GM19324 (cell line): Measurements from ENCODE around the gene MIA2.

ENCODE experiments used
- ATAC-seq: cut with Tn5 transposase; IDR thresholded peaks from one replicate; pipeline ENCODE4 v1.9.1; 2021; ENCODE audit warnings: mild to moderate bottlenecking, moderate library complexity; ENCODE audit not compliant: unreplicated experiment, low FRiP score

Gene MIA2

DNA sequence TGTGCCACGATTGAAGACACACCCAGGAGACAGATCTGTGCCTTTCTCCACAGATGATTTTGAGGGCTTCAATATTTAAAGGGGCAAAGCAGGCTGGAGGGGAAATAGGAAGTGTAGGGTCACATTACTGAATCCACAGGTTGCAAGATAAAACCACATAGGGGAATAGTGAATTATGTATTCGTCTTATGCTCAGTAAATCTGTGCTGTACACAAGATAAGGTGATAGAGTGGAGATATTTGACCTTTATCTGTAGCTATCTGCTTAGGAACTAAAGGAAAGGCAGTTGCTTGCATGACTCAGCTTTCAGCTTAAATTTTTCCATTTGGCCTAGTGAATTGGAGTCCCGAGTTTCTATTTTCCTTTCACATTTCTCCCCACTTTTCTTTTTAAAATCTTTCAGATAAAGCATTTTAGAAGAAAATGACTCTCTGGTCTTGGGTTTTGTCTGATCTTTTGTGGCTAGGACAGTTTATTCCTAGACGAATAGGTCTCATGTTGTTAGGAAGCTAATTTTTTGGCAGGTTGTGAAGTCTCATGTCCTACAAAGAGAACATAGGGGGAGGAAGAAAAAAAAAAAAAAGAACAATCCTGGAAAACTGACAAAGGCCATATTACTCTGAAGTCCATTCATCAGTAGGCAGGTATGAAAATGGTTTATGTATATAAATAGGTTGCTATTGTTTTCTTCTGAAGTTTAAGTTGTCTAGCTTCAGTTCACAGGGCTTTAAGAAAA lies 143.1 kb downstream of the MIA2 start:
- no peak for ATAC-seq

DNA sequence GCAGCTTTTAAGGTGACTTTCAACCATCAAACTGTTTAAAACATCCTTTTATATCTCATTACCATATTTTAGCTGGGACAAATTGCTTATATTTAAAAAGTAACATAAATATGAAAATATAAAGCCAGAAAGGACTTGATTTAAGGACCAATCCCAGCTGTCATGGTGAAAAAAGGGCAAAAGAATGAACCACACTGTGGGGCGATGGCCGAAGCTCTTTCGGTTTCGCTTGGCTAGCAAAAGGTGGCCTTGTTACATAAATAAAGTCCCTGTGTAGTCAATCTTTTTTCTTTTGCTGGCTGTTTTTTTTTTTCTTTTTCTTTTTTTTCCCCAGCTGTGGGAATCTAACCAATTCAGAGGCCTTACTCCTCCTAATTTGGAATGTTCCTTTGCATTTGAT lies 147.7 kb downstream of the MIA2 start:
- no peak for ATAC-seq

DNA sequence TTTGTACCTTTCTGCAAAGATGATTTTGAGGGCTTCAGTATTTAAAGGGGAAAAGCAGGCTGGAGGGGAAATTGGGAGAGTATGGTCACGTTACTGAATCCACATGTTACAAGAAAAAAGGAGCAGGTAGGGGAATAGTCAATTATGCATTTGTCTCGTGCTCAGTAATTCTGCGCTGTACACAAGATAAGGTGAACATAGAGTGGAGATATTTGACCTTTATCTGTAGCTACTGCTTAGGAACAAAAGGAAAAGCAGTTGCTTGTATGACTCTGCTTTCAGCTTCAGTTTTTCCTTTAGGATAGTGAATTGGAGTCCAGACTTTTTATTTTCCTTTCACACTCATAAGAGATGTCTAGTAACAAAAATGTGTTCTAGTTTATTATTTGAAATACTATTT lies 148.7 kb downstream of the MIA2 start:
- no peak for ATAC-seq

DNA sequence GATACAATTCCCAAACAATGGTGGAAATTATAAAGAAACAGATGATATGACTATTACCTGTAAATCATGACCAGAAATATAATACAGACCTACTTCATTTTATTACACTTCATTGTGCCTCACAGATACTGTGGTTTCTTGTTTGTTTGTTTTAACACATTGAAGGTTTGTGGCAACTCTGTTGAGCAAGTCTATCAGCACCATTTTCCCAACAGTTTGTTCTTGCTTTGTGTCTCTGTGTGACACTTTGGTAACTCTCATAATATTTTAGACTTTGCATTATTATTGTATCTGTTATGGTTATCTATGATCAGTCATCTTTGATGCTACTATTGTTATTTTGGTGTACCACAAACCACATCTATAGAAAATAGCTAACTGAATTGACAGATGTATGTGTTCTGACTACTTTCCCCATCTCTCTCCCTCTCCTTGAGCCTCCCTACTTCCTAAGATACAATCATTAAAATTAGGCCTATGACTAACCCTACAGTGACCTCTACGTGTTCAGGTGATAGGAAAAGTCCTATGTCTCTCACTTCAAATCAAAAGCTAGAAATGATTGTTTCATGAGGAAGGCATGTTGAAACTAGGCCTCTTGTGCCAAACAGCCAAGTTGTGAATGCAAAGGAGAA lies 149.4 kb downstream of the MIA2 start:
- ATAC-seq = no peak

DNA sequence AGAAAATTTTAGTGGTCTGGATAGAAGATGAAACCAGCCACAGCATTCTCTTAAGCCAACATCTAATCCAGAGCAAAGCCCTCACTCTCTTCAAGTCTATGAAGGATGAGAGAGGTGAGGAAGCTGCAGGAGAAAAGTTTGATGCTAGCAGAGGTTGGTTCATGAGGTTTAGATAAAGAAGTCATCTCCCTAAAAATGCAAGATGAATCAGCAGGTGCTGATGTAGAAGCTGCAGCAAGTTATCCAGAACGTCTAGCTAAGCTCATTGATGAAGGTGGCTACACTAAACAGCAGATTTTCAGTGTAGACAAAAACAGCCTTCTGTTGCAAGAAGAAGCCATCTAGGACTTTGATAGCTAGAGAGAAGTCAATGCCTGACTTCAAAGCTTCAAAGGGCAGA lies 150.0 kb downstream of the MIA2 start:
- ATAC-seq = no peak

DNA sequence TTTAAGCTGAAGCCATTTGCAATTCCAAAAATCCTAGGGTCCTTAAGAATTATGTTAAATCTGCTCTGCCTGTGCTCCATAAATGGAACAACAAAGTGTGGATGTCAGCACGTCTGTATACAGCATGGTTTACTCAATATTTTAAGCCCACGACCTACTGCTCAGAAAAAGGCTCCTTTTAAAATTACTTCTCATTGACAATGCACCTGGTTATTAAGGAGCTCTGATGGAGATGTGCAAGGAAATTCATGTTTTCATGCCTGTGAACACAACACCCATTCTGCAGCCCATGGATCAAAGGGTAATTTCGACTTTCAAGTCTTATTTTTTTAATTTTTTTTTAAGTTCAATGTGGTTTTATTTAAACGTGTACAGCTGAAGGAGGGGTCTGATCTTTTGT lies 150.5 kb downstream of the MIA2 start:
- ATAC-seq = no peak

DNA sequence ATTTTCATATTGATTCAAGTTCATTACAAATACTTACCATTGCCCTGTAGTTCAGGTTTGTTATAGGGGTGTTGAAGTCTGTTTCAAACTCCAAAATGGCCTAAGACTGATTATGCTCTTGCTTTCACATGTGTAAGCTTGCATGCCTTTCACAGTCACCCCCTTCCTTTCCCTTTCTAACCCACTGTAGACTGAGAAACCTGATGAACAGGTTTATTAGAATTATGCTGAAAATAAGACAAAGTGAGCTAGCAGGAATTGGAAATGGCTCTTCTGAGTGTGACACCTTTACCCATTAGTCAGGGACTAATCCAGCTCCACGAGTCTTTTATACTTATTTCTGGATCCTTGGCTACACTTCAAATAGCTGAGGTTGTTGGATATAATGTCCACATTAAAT lies 159.6 kb downstream of the MIA2 start:
- no peak for ATAC-seq

DNA sequence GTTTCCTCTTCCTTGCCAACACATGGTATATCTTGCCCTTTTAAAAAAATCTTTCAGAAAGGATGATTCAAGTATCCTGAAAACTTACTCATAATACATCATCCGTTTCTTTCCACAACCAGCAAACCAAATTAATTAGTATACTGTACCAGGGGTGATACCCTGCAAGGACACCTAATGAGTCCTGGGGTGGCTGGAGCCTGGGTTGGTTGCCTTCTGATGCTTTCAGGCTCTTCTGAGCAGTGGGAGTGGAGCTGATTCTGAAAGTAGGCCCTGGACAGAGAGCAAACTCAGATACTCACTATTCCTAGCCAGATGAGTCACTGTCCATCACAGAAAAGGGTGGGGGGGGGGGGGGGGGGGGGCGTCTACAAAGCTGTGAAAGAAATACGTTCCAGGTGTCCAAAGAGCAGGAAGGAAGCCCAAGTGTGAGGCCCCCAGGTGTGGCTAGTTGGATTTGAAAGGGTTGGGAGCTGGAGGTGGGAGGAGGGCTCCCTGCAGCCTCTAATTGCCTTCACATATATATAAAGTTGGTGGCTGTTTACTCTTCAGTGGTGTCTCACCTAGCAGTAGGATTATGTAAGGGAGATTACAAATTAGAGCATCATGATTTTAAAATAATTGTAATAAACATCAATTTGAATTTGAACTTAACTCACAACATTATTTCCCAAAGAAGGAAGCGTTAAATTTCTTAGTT lies 162.0 kb downstream of the MIA2 start:
- ATAC-seq = no peak

DNA sequence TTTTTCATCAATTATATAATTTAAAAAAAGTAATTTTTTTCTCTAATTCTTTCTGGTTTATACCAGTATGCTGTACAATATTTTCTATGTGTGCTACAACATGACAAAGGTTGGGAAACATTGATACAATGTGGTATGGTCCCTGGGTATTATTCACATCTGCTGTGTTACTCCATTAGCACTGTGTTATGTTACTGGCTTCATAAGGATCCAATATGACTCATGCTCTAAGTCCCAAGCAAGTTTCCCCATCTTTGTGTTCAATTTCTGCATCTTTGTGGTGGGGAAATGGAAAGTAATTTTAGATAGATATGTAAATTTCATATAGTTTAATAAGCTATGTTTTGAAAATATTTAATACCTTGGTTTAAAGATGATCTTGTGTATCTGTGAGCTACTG lies 162.7 kb downstream of the MIA2 start:
- no peak for ATAC-seq

DNA sequence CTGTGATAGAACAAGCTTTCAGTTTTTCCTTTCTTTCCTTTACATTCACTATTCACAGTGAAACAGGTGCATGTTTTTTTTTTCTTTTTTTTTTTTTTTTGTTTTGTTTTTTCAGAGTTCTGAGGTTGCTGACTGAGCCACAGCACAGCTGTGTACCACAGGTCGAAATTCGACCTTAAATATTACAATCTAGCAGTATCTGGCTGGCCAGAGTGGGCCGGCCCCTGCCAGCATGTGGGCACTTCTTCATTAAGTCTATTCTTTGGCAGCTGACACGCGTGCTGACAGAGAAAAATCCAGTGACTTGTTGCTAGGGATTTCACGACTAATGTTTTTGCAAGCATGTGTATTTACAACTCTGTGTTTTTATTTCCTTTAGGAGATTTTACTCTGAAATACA lies 164.7 kb downstream of the MIA2 start:
- ATAC-seq = no peak

DNA sequence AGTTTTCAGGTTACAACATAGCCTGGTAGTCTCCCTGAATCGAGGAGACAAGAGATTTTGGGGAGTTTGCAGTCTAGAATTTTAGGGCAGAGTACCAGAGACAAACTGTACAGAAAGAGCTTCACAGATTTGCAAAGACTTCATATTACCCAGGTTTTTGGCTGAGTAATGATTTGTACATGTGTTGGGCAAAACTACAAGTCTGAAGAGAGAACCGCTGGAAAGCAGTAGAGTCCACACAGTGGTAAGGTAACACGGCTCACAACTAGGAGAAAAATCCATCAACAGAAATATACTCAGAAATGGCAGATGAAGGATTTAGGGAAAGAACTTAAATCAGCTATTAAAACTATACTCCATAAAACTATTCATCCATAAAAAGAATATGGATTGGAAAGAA lies 172.8 kb downstream of the MIA2 start:
- no peak for ATAC-seq

DNA sequence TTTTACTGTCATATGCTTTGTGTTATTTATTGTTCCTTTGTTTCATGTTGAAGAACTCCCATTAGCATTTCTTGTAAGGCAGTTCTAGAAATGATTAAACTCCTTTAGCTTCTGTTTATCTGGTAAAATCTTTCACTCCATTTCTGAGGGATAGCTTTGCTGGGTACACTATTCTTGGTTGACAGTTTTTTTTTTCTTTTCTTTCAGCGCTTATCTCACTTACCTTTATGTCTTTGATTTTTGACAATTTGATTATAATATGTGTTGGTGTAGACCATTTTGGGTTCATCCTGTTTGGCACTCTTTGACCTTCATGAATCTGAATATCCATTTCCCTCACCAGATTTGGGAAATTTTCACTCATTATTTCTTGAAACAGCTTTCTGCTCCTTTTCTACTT lies 182.4 kb downstream of the MIA2 start:
- no peak for ATAC-seq

DNA sequence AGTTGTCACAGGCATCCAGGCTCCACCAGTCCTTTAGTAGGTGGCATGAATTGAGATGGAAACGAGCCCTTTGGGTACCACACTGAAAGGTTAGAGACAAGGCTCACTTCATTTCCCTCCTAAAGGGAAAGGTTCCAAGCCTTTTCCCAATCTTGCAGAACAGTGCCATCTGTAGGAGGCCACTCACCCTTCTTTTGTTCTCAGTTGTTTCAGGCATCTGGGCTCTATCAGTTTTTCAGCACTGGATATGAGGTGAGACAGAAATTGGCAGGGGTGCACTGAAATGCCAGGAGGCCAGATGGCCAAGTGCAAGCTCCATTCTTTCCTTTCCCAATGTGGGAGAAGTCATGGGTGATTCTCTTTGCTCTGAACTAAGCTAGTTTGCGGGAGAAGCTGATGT lies 183.3 kb downstream of the MIA2 start:
- no peak for ATAC-seq

DNA sequence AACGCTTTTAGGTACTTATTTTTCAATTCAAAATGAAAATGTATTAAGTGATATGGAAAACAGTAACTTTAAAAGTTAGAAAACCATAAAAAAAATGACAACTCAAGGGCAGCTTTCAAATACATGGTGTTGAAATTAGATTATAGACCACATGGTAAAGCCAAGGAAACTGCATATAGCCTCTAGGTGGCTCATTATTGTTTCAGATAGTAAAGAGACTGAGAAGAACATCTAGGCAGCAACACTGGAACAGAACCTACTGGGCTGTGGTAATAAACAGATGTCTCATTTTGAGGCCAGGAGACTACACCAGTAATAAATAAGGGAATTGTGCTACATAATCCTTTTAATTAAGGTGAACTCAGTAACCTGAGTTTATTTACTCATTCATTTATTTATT lies 185.6 kb downstream of the MIA2 start:
- ATAC-seq = no peak

DNA sequence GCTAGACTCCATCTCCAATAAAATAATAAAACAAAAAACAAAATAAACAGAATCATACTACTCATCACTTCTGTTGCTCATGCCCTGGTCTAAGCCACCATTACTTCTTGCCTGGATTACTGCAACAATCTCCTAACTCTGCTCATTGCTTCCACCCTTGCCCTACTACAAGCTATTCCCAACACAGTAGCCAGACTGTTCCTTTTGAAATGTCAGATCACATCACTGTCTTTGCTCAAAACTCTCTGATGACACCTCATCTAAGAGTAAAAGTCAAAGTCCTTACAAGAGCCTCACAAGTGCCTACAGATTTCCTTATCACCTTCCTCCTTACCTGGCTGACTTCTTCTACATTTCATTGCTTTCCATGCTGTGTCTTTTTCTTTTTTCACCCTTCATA lies 188.5 kb downstream of the MIA2 start:
- no peak for ATAC-seq

DNA sequence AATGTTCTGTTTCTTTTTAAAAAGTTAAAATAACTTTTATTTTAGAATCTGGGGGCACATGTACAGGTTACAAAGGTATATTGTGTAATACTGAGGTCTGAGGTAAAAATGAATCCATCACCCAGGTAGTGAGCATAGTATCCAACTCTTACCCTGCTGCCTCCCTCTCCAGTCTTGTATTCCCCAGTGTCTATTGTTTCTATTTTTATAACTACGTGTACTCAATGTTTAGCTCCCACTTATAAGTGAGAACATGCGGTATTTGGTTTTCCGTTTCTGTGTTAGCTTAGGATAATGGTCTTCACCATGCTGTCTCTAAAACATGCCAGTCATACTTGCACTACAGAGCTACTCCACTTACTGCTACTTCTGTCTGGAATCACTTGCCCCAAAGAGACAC lies 190.1 kb downstream of the MIA2 start:
- ATAC-seq = no peak

DNA sequence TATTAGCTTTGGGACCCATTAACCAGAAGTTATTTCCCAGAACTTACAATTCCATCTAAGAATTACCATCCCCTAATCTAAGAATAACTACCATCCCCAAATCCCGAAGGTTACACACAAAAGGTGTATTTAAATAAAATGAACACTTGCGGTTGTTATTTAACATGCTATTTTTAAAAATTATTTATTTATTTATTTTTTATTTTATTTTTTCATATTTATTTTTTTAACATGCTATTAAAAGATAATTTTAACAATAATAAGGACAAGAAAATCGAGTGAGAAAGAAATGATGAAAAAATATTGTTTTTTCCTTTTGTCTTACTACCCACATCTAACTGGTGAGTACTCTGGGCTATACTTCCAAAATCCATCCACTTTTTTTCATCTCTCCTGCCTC lies 192.2 kb downstream of the MIA2 start:
- ATAC-seq = no peak

DNA sequence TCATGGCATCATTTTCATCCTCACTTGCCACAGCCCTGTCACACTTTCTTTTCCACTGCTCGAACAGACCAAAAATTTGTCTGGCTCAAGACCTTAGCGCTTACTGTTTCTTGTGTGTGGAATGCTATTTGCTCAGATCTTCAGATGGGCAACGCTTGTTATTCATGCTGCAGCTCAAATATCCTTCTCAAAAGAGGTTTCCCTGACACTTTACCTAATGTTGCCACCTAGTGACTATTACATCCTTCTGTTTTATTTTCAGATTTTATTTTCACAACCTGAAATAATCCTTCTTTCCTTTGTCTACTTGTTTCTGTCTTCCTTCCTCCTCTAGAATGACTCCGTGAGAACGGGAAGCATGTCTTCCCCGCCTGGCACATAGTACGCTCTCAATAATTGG lies 192.9 kb downstream of the MIA2 start:
- ATAC-seq = no peak

DNA sequence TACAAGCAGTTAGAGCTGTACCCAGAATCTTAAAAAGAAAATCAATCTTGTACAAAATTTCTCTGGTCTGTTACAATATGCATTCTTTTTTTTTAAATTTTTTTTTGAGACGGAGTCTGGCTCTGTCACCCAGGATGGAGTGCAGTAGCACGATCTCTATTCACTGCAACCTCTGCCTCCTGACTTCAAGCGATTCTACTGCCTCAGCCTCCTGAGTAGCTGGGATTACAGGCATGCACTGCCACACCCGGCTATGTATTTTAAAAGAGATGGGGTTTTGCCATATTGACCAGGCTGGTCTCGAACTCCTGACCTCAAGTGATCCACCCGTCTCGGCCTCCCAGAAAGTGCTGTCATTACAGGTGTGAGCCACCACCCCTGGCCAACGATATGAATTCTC lies 194.4 kb downstream of the MIA2 start:
- ATAC-seq = no peak

DNA sequence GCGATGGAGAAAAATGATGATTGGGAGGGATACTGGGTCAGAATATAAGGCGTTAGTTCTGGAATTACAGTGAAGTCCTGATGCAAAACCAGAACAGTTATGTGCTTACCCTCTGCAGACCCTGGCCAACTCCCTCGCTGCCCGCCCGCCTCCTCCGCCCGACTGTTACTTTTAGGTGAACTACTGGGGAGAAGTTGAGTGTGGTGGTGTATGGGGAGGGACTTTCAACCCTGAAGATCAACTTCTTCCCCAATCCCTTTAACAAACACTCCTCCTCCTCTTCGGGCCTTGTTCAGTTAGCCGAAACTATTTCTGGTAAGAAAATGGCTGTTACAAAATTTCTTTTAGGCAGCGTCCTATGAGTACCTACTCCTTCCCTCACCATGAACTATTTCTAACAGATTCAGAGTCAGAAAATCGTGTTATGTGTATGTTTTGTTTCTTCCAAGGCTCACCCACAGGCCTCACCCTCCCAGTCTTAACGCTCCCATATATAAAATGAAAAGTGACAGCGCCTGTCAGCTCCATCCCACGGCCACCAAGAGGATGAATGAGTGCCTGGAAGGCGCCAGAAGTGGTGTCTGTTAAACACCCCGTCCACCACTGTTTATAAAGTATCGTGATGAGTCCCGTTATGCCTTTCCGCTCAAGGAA lies 197.2 kb downstream of the MIA2 start:
- ATAC-seq = no peak

DNA sequence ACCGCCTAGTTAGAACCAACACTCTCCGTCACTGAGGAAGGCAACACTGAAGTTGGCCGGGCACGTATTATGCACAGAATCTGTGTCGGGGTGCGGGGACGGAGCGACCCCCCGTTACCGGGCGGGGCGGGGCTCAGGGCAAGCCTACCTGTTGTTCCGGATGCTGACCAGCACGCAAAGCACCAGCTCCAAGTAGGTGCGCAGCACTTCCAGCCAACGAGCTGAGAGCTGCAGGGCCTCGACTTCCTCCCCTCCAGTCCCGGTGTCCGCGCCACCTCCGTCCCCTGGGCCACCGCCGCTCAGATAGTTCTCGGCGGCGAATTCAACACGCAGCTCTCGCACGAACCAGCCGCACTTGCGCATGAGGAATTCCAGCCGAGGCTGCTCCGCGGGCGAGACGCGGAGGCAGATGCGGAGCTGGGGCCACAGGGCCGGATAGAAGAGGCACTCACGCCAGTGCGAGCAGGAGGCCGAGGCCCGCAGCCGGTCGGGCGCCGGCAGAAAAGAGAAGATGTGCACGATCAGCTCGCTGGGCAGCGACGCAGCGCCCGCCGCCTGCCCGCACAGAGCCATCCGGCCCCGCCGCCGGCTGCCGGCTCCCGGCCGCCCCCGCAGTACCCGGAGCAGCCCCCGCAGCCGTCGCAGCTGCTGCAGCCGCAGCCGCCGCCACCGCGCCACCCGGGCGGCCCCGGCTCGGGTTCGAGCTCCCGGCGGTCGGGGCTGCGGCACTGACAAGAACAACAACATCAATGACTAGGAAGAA lies 197.9 kb downstream of the MIA2 start:
- ATAC-seq = peak; percentile 20
